Heart left ventricle (tissue), 16 donors: ENCODE results near the gene DIP2C. TPM values are rescaled to one million over a fixed set of nuclear protein-coding genes. Genes with fewer than 3 reads are reported as not detected.

Source experiments
- ATAC-seq, 4 donors: fragments of 200-7000 bp; cut with Tn5 transposase; one replicate each; pipeline ENCODE4 v1.9.1; 2020 to 2022; ENCODE audit warnings: moderate library complexity in 4 of 4, mild to moderate bottlenecking in 3 of 4, moderate number of reproducible peaks in 1 of 4
- DNase-seq, 5 donors: peaks; one replicate each; pipeline ENCODE4 v3.0.0-alpha.2; 2020
- H3K27ac ChIP-seq, 12 donors: fragments of 200-600 bp; sonication (generic) in 4 of 12; one replicate each; pipeline versions ENCODE4 v1.5.0 to v1.8.0; 2016 to 2022; ENCODE audit warnings: mild to moderate bottlenecking in 2 of 12
- H3K27me3 ChIP-seq, 9 donors: fragments of 200-600 bp; sonication (generic) in 2 of 9; one replicate each; pipeline versions ENCODE4 v1.5.1 to v1.8.0; 2016 to 2022; ENCODE audit warnings: mild to moderate bottlenecking in 3 of 9
- H3K36me3 ChIP-seq, 9 donors: fragments of 200-600 bp; sonication (generic) in 2 of 9; one replicate each; pipeline versions ENCODE4 v1.5.0 to v1.8.0; 2018 to 2022; ENCODE audit warnings: mild to moderate bottlenecking in 2 of 9
- H3K4me1 ChIP-seq, 12 donors: fragments of 200-600 bp; sonication (generic) in 4 of 12; one replicate each; pipeline versions ENCODE4 v1.5.0 to v1.8.0; 2016 to 2022; ENCODE audit warnings: mild to moderate bottlenecking in 3 of 12
- H3K4me3 ChIP-seq, 12 donors: fragments of 200-600 bp; sonication (generic) in 4 of 12; one replicate each; pipeline versions ENCODE4 v1.5.0 to v1.8.0; 2017 to 2022; ENCODE audit warnings: mild to moderate bottlenecking in 9 of 12, moderate library complexity in 4 of 12
- H3K9me3 ChIP-seq, 12 donors: fragments of 200-600 bp; sonication (generic) in 4 of 12; one replicate each; pipeline versions ENCODE4 v1.5.0 to v1.8.0; 2016 to 2022; ENCODE audit warnings: mild to moderate bottlenecking in 1 of 12
- CTCF ChIP-seq, 12 donors: fragments of 200-600 bp; sonication (generic) in 4 of 12; IDR thresholded peaks; one replicate each; pipeline versions ENCODE4 v1.5.0 to v1.8.0; 2018 to 2022; ENCODE audit warnings: antibody characterized with exemption in 12 of 12, mild to moderate bottlenecking in 5 of 12
- POLR2A ChIP-seq, 2 donors: fragments of 450-650 bp; IDR thresholded peaks; one replicate each; pipeline ENCODE4 v1.6.1; 2017; ENCODE audit warnings: antibody characterized with exemption in 2 of 2, mild to moderate bottlenecking in 2 of 2, moderate library complexity in 2 of 2
- WGBS, 4 donors: extraction: QIAGEN DNeasy Blood & Tissue Kit in 2 of 4; methylation state at CpG; one replicate each; pipeline versions ENCODE4 v1.1.5 to v1.1.7; 2013 to 2018; 5-methylcytosine and 5-hydroxymethylcytosine counted together
- intact Hi-C, 10 donors: fragments of 100-400 bp; cut with DNase I; formaldehyde crosslinking; loops; one replicate each; pipeline versions ENCODE4 v1.11.1 to v1.14.2; 2022
- polyA plus RNA-seq, 2 donors: library from polyadenylated mRNA; stranded (reverse); fragments of 200-250 nt; gene quantifications; one replicate each; pipeline ENCODE4 v1.2.3, GENCODE V29; 2013
- total RNA-seq, 9 donors: library from RNA; depleted of rRNA in 2 of 9; stranded (reverse); fragments of >200 nt in 2 of 9; fragmentation: NEBNext Ultra II Directional in 3 of 9; extraction: Animal tissue kit (Norgen Biotek cat#: 25700) in 3 of 9; gene quantifications; one replicate each; pipeline versions ENCODE4 v1.1.0 to v1.2.4, GENCODE V29; 2016 to 2023
- donor health status: ischemic (EF 13 %, LVEDD 7.1; RV severe dilation, severe dysfunction).
- donor health status: healthy with polysubstance abuse.
- donor health status: DM: no; HTN: yes; CAD: no.
- donor health status: DM: no; HTN: no; CAD: no.
- donor health status: ischemic (EF 25% LVEDD 6.9; RV normal size, moderate dysfunction).
- donor health status: ischemic (EF 25% LVEDD 5.7; RV mildly dilated, moderate dysfunction).
- donor health status: healthy.
- donor health status: DM: yes; HTN: yes; CAD: no.
- donor health status: ischemic (EF 35%, LVEDD 5.7; RV mildly dilated, moderate dysfunction).
- donor health status: nonischemic (EF 11% LVEDD 7.7; RV severe dilation, severe dysfunction).
- donor health status: DM: yes; HTN: yes; CAD: no.
- donor health status: PGD.
- donor health status: ischemic (EF 29% LVEDD 5.4; RV normal size, mild dysfunction).
- donor health status: nonischemic (EF 23%, LVEDD 6.1; RV moderate dilation, normal function).

DIP2C gene
- total and polyA plus RNA-seq, 11 donors: 7.4 to 43.1 (median 28.5) TPM

GRCh38 chr10:729213-729612 is 39.7 kb upstream of the DIP2C start:
- Histone ChIP-seq H3K4me3 (no peak overlapping the region), H3K36me3 (no peaks in the 10 kb centered on the region), H3K27me3 (peaks cover 0 to 16% (median 0%) of the 10 kb centered on the region in 9 donors), H3K4me1 (no peaks in the 10 kb centered on the region), H3K27ac (no peak overlapping the region), H3K9me3 (peaks cover 0 to 4% (median 0%) of the 10 kb centered on the region in 12 donors)
- ATAC-seq (peak in 1 of 4 donors; percentile 35), DNase-seq (no peak)
- intact Hi-C loops: no loop called here
- WGBS, 4 donors: 79 to 82% (median 82%) methylated on average over 8 of the region's 8 CpGs
- TF ChIP-seq CTCF (IDR thresholded peaks at IDR 0.05) (no peak), POLR2A (IDR thresholded peaks at IDR 0.05) (no peak)

GRCh38 chr10:728603-729002 is 39.1 kb upstream of the DIP2C start:
- whole genome bisulfite sequencing, 4 donors: 73 to 83% (median 77%) methylated on average over 7 to 8 of the region's 8 CpGs
- H3K27ac ChIP-seq: no peak overlapping the region
- H3K36me3 ChIP-seq: no peaks in the 10 kb centered on the region
- no peak for TF ChIP-seq CTCF (IDR thresholded peaks at IDR 0.05)
- TF ChIP-seq POLR2A (IDR thresholded peaks at IDR 0.05): no peak
- H3K4me1 ChIP-seq: no peaks in the 10 kb centered on the region
- no peak for ATAC-seq
- no peak overlapping the region for H3K4me3 ChIP-seq
- H3K27me3 ChIP-seq: peaks cover 0 to 16% (median 0%) of the 10 kb centered on the region in 9 donors
- H3K9me3 ChIP-seq: peaks cover 0 to 4% (median 0%) of the 10 kb centered on the region in 12 donors
- DNase-seq: no peak
- intact Hi-C loops: no loop called here

GRCh38 chr10:727162-727790 is 37.8 kb upstream of the DIP2C start:
- ATAC-seq: no peak
- 59 to 71% (median 65%) methylated on average over 15 of the region's 15 CpGs for WGBS, 4 donors
- H3K36me3 ChIP-seq: no peaks in the 10 kb centered on the region
- no peaks in the 10 kb centered on the region for H3K9me3 ChIP-seq
- intact Hi-C loops: no loop called here
- H3K27ac ChIP-seq: no peak overlapping the region
- no peak for TF ChIP-seq POLR2A (IDR thresholded peaks at IDR 0.05)
- no peaks in the 10 kb centered on the region for H3K4me1 ChIP-seq
- DNase-seq: no peak
- no peak overlapping the region for H3K4me3 ChIP-seq
- H3K27me3 ChIP-seq: peaks cover 0 to 8% (median 0%) of the 10 kb centered on the region in 9 donors

- no peak overlapping the region for H3K27ac ChIP-seq
- no peak for DNase-seq
- TF ChIP-seq CTCF (IDR thresholded peaks at IDR 0.05) (no peak), POLR2A (IDR thresholded peaks at IDR 0.05) (no peak)
- ATAC-seq: peak in 3 of 4 donors; percentile 22 to 53 (median 28)
- 53 to 69% (median 62%) methylated on average over 11 of the region's 11 CpGs for WGBS, 4 donors
- intact Hi-C loops: no loop called here
- H3K4me1 ChIP-seq: no peaks in the 10 kb centered on the region
- H3K27me3 ChIP-seq: peaks cover 0 to 8% (median 0%) of the 10 kb centered on the region in 9 donors
- H3K4me3 ChIP-seq: no peak overlapping the region
- H3K9me3 ChIP-seq: no peaks in the 10 kb centered on the region
- no peaks in the 10 kb centered on the region for H3K36me3 ChIP-seq
These were observed 36.3 kb upstream of the DIP2C start for GRCh38 chr10:725786-726185.

- DNase-seq (no peak), ATAC-seq (no peak)
- H3K36me3 ChIP-seq: no peaks in the 10 kb centered on the region
- H3K4me3 ChIP-seq: no peak overlapping the region
- H3K4me1 ChIP-seq: no peaks in the 10 kb centered on the region
- TF ChIP-seq POLR2A (IDR thresholded peaks at IDR 0.05) (no peak), CTCF (IDR thresholded peaks at IDR 0.05) (no peak)
- WGBS, 4 donors: 56 to 63% (median 62%) methylated on average over 12 of the region's 12 CpGs
- no peaks in the 10 kb centered on the region for H3K9me3 ChIP-seq
- intact Hi-C loops: no loop called here
- no peak overlapping the region for H3K27ac ChIP-seq
- peaks cover 0 to 8% (median 0%) of the 10 kb centered on the region in 9 donors for H3K27me3 ChIP-seq
These were observed 35.8 kb upstream of the DIP2C start for GRCh38 chr10:725302-725701.
